ENCODE measurements around the gene NFASC.

DNA sequence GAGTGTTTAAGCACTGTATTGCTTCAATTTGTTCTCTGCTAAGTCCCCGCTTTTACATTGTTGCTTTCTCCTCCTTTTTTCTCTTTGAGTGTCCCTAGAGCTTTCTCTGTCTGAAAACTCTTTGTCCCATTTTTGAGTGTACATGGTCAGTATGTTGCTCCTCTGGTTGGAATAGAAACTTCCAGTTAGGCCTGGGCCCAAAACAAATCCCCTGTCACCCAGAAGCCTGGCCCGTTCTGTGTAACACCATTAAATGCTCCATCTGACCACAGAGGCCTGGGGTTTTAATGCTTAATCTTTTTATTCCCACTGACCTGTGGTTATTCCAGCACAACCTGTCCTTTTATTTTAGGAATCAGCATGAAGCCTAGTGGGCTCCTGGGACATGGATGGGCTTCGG, 28.3 kb upstream of the NFASC start:
- TF ChIP-seq EZH2 (IDR thresholded peaks at IDR 0.05; ENCODE audit: insufficient read depth, poor library complexity, severe bottlenecking) (no peak), EZH2phosphoT487 (IDR thresholded peaks at IDR 0.05; ENCODE audit: insufficient read depth, low read depth) (no peak)

All from GM23248 (cell line).